AG04449 (cell line): ENCODE data around the gene SP7.
"Not testable (repeated sequence)": the region's sequence is repeated elsewhere in the genome, so short reads cannot be mapped to it uniquely, and the experiment has no call there.

ENCODE experiments used
- CTCF ChIA-PET: fragments of 350-600 bp; formaldehyde crosslinking; extraction: SDS; loops from one replicate; lab custom pipeline; 2021; ENCODE audit warnings: antibody characterized with exemption; lab: Yijun Ruan, JAX
- POLR2A ChIA-PET: fragments of 400-600, 350-600 bp; formaldehyde crosslinking; extraction: SDS; loops from one replicate; lab custom pipeline; 2020; ENCODE audit warnings: antibody characterized with exemption, inconsistent platforms; lab: Yijun Ruan, JAX
- DNase-seq: peaks from one replicate; pipeline ENCODE4 v3.0.0-alpha.2; 2010; ENCODE audit warnings: low read depth, low spot score
- H3K4me3 ChIP-seq: 2 replicates; pipeline ENCODE4 v1.5.1; 2011; ENCODE audit warnings: low read depth, mild to moderate bottlenecking, control low read depth, low read length
- TF ChIP-seq, protein P1 (sequence below): IDR thresholded peaks from one replicate; pipeline ENCODE4 v1.5.1; 2011; ENCODE audit warnings: mild to moderate bottlenecking, moderate library complexity, low read length, control low read depth, inconsistent platforms; ENCODE audit not compliant: insufficient read depth; ENCODE audit errors: missing control alignments

Gene SP7

DNA sequence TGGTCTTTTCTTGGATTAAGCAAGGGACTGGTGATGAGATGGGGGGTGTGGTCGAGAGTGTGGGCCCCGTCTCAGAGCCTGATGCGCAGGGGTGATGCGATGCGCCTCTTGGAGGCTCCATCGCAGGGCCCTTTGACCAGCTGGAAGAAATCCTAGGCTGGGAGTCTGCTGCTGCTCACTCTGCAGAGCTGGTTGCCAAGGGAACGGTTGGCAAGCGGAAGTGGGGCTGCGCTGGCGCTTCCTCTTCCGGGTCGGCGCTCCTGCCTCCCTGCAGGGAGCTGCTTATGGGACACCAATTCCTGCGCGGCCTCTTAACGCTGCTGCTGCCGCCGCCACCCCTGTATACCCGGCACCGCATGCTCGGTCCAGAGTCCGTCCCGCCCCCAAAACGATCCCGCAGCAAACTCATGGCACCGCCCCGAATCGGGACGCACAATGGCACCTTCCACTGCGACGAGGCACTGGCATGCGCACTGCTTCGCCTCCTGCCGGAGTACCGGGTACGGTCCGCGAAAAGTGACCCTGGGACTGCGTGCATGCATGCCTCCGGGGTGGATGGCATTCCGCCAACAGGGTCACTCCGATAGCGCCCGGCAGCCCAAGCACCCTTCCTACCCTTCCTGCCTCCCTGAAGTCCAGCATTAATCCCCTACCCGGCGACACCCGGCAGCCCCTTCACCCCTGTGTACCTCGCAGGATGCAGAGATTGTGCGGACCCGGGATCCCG is 36.5 kb downstream of the SP7 start, which contains the start of gene MYG1:
TSS of gene MYG1 (plus strand) at position 242 of the 727 bp plus-strand sequence. CDS start at position 285, 43 bp downstream.
- ChIA-PET POLR2A (interaction anchor here (0.6 to 2.9 kb wide), 6 partner anchors 20 to 83 kb away, joined by 3 to 19 read pairs (median 3); partner anchors contain the start of gene AAAS), CTCF (interaction anchor here (0.7 to 22.9 kb wide), 9 partner anchors 9 to 236 kb away, joined by 3 to 659 read pairs (median 4); partner anchors contain the start of genes AAAS and ITGB7)
- peak within 1 kb of the TSS; percentile 93 for H3K4me3 ChIP-seq
- TF ChIP-seq, protein P1, sequence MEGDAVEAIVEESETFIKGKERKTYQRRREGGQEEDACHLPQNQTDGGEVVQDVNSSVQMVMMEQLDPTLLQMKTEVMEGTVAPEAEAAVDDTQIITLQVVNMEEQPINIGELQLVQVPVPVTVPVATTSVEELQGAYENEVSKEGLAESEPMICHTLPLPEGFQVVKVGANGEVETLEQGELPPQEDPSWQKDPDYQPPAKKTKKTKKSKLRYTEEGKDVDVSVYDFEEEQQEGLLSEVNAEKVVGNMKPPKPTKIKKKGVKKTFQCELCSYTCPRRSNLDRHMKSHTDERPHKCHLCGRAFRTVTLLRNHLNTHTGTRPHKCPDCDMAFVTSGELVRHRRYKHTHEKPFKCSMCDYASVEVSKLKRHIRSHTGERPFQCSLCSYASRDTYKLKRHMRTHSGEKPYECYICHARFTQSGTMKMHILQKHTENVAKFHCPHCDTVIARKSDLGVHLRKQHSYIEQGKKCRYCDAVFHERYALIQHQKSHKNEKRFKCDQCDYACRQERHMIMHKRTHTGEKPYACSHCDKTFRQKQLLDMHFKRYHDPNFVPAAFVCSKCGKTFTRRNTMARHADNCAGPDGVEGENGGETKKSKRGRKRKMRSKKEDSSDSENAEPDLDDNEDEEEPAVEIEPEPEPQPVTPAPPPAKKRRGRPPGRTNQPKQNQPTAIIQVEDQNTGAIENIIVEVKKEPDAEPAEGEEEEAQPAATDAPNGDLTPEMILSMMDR: peak; percentile 41
- DNase-seq: no peak

DNA sequence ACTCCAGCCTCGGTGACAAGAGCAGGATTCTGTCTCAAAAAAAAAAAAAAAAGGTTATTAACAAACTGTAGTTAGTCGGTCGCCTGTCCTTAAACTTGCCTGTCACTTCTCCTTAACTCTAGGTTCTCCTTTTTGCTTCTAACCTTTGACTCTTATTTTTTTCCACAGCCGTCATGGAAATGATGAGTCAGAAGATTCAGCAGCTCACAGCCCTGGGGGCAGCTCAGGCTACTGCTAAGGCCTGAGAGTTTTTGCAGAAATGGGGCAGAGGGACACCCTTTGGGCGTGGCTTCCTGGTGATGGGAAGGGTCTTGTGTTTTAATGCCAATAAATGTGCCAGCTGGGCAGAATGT is 37.1 kb downstream of the SP7 start:
- ChIA-PET CTCF (interaction anchor here (0.9 to 22.9 kb wide), 9 partner anchors 9 to 236 kb away, joined by 3 to 659 read pairs (median 4); partner anchors contain the start of genes AAAS and ITGB7), POLR2A (interaction anchor here (0.6 to 2.9 kb wide), 6 partner anchors 20 to 83 kb away, joined by 3 to 19 read pairs (median 3); partner anchors contain the start of gene AAAS)
- TF ChIP-seq, protein P1: no peak
- H3K4me3 ChIP-seq: peak overlapping the region; percentile 93
- no peak for DNase-seq

DNA sequence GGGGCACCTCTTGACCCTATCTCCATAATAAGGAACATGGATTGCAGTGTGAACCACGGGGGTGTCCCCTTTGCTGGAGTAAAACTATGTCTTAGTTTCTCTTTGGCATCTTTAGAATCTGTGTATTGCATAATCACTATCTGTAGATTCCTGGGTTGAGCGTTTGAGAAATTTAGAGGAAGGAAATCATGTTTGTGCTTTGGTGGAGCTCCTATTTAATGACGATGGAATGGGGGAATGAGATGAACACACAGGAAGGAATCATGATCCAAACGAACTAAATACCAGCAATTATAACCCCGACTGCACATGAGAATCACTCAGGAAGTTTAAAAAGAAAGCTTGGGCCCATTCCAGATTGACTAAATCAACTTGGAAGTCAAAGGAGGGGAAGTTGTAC is 38.0 kb downstream of the SP7 start:
- H3K4me3 ChIP-seq: no peak overlapping the region; the same call in 1 of the 2 replicates
- TF ChIP-seq, protein P1: no peak
- CTCF ChIA-PET: interaction anchor here (0.9 to 22.9 kb wide), 13 partner anchors 9 to 235 kb away, joined by 3 to 659 read pairs (median 4); partner anchors contain the start of genes AAAS and ITGB7
- POLR2A ChIA-PET: interaction anchor here (0.8 to 2.9 kb wide), 3 partner anchors 23 to 219 kb away, joined by 4 to 19 read pairs (median 9); partner anchors contain the start of genes AAAS and SPRYD3
- DNase-seq: peak; percentile 97

DNA sequence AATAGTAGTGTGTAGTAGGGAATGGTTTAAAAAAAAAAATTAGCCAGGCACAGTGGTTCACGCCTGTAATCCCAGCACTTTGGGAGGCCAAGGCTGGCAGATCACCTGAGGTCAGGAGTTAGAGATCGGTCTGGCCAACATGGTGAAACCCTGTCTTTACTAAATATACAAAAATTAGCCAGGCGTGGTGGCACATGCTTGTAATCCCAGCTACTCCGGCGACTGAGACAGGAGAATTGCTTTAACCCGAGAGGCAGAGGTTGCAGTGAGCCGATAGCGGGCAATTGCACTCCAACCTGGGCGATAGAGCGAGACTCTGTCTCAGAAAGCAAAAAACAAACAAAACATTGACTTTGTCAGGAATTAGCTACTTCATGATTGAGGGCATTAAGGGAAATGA is 39.0 kb downstream of the SP7 start:
- DNase-seq, H3K4me3 ChIP-seq: not testable (repeated sequence)
- POLR2A ChIA-PET: interaction anchor here (1.0 to 2.9 kb wide), 2 partner anchors 24 to 81 kb away, joined by 3 to 19 read pairs; partner anchors contain the start of gene AAAS
- CTCF ChIA-PET: interaction anchor here (1.3 to 22.9 kb wide), 8 partner anchors 9 to 198 kb away, joined by 3 to 659 read pairs (median 6); partner anchors contain the start of genes AAAS and ITGB7

DNA sequence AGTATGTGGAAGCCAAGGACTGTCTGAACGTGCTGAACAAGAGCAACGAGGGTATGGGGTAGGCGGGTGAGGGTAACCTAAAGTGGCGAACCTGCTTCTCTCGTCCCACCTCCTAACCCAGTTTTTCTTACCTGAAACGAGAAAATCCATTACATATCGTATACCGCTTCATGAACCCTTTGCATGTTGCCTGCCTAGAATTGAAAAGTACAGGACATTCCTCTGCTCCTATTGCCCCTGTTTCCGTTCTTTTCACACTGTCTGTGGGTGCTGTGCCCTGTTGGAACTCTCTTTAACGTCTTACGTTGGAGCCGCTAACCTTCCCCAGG is 40.3 kb downstream of the SP7 start:
- POLR2A ChIA-PET: interaction anchor here (0.6 to 2.1 kb wide), 12 partner anchors 8 to 217 kb away, joined by 3 to 12 read pairs (median 4); partner anchors contain the start of genes AAAS, SPRYD3 and ZNF740
- TF ChIP-seq, protein P1: no peak

DNA sequence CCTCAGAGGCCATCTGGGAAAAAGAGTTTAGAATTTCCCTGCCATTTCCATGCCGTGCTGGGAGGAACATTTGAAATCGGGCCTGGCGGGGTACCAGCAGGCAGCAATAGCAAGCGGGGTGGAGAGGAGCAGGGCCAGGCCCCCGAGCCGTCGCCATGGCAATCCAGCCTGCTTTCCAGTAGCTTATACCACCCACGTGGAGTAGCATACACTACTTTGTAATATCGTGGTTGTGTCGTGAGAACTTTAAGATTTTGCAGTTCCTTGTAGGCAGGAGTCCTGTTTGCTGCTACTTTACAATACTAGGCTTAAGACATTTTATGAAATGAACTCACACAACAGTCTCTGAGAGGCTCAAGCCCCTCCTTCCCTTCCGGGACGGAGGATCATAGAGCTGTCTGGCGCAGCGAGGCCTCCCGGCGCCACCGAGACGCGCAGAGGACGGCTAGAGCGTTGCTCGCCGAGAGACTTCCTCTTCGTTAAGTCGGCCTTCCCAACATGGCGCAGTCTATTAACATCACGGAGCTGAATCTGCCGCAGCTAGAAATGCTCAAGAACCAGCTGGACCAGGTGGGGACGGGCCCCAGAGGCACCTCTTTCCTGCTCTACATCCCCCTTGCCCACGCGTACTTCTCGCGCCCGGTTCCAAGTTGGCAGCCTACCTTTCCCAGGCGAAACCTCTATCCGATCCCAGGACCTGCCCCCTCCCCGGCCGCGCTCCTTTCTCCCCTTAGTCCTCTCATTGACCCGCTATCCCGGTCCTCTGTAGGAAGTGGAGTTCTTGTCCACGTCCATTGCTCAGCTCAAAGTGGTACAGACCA is 40.9 kb downstream of the SP7 start, which contains the start of gene PFDN5:
TSS of gene PFDN5 (plus strand) at position 473 of the 821 bp plus-strand sequence. CDS start at position 499, 26 bp downstream.
- peak; percentile 51 for DNase-seq
- ChIA-PET POLR2A (interaction anchor here (0.6 to 2.1 kb wide), 15 partner anchors 9 to 247 kb away, joined by 3 to 12 read pairs (median 3); partner anchors contain the start of genes AAAS, PRR13, SPRYD3 and ZNF740), CTCF (interaction anchor here (0.9 to 22.9 kb wide), 10 partner anchors 8 to 137 kb away, joined by 3 to 659 read pairs (median 8); partner anchors contain the start of genes AAAS and ITGB7)
- TF ChIP-seq, protein P1: peak; percentile 1
- H3K4me3 ChIP-seq: peak within 1 kb of the TSS; percentile 93

More for the DNA sequence above, 40.3 kb downstream of the SP7 start:
- DNase-seq: no peak
- peak overlapping the region; percentile 93 for H3K4me3 ChIP-seq
- CTCF ChIA-PET: interaction anchor here (0.9 to 22.9 kb wide), 8 partner anchors 8 to 136 kb away, joined by 3 to 659 read pairs (median 8); partner anchors contain the start of genes AAAS and ITGB7
